Mesothelial cell of epicardium (in vitro differentiated cells): ENCODE measurements around the gene ICA1L. TPM values are rescaled to one million over a fixed set of nuclear protein-coding genes. Genes with fewer than 3 reads are reported as not detected.
A peak's percentile ranks its signal among the peaks of the same experiment; 100 is the strongest.

Experiments
- DNase-seq, 2 experiments: peaks; one replicate each; pipeline ENCODE4 v3.0.0; 2021; ENCODE audit warnings: low spot score in 2 of 2; ENCODE audit not compliant: unreplicated experiment in 2 of 2
- H3K27ac Mint-ChIP-seq: 2 replicates; pipeline ENCODE4 v1.8.0; 2021; ENCODE audit warnings: mixed read lengths
- H3K27me3 Mint-ChIP-seq: 2 replicates; pipeline ENCODE4 v1.8.0; 2021; ENCODE audit warnings: low read depth, mixed read lengths
- H3K36me3 Mint-ChIP-seq: 2 replicates; pipeline ENCODE4 v1.8.0; 2021; ENCODE audit warnings: mixed read lengths
- H3K4me1 Mint-ChIP-seq: 2 replicates; pipeline ENCODE4 v1.8.0; 2021; ENCODE audit warnings: mixed read lengths
- H3K4me3 Mint-ChIP-seq: 2 replicates; pipeline ENCODE4 v1.8.0; 2021; ENCODE audit warnings: mild to moderate bottlenecking, moderate library complexity, mixed read lengths
- H3K9me3 Mint-ChIP-seq: 2 replicates; pipeline ENCODE4 v1.8.0; 2021; ENCODE audit warnings: mixed read lengths
- CTCF ChIP-seq: fragments of 200-600 bp; sonication (generic); IDR thresholded peaks from one replicate; pipeline ENCODE4 v1.5.0; 2021; ENCODE audit warnings: antibody characterized with exemption; ENCODE audit not compliant: unreplicated experiment
- total RNA-seq: library from RNA; stranded (reverse); gene quantifications from 3 replicates; pipeline ENCODE4 v1.2.1, GENCODE V29; 2021

The ICA1L gene
- total RNA-seq, 1 donor from 2014 or later = 11.8 TPM

- Mint-ChIP-seq H3K4me3 (no peak overlapping the region), H3K4me1 (peaks cover 7% of the 10 kb centered on the region), H3K27me3 (no peaks in the 10 kb centered on the region), H3K36me3 (peaks cover 61% of the 10 kb centered on the region), H3K27ac (peak overlapping the region; percentile 61), H3K9me3 (peaks cover 11% of the 10 kb centered on the region)
- DNase-seq = no peak
- TF ChIP-seq CTCF = no peak
Observed at GRCh38 chr2:202758128-202758527, 113.4 kb downstream of the ICA1L start.

- TF ChIP-seq CTCF = no peak
- DNase-seq = no peak
- peaks cover 7% of the 10 kb centered on the region for H3K4me1 Mint-ChIP-seq
- H3K27ac Mint-ChIP-seq = no peak overlapping the region
- peaks cover 14% of the 10 kb centered on the region for H3K9me3 Mint-ChIP-seq
- peaks cover 61% of the 10 kb centered on the region for H3K36me3 Mint-ChIP-seq
- H3K27me3 Mint-ChIP-seq = no peaks in the 10 kb centered on the region
- no peak overlapping the region for H3K4me3 Mint-ChIP-seq
Observed at GRCh38 chr2:202757339-202757738, 114.2 kb downstream of the ICA1L start.

GRCh38 chr2:202756598-202756997, 115.0 kb downstream of the ICA1L start:
- peaks cover 7% of the 10 kb centered on the region for H3K4me1 Mint-ChIP-seq
- no peak overlapping the region for H3K27ac Mint-ChIP-seq
- peaks cover 14% of the 10 kb centered on the region for H3K9me3 Mint-ChIP-seq
- H3K4me3 Mint-ChIP-seq = no peak overlapping the region
- H3K36me3 Mint-ChIP-seq = peaks cover 57% of the 10 kb centered on the region
- no peak for TF ChIP-seq CTCF
- H3K27me3 Mint-ChIP-seq = no peaks in the 10 kb centered on the region
- no peak for DNase-seq

- Mint-ChIP-seq H3K9me3 (peaks cover 14% of the 10 kb centered on the region), H3K36me3 (peaks cover 47% of the 10 kb centered on the region), H3K27ac (peak overlapping the region; percentile 34), H3K27me3 (no peaks in the 10 kb centered on the region), H3K4me1 (peaks cover 7% of the 10 kb centered on the region), H3K4me3 (no peak overlapping the region)
- DNase-seq = no peak
- no peak for TF ChIP-seq CTCF
Observed at GRCh38 chr2:202754936-202755335, 116.6 kb downstream of the ICA1L start.

- Mint-ChIP-seq H3K27me3 (no peaks in the 10 kb centered on the region), H3K4me3 (no peak overlapping the region), H3K27ac (peak overlapping the region; percentile 50), H3K9me3 (peaks cover 25% of the 10 kb centered on the region), H3K36me3 (peaks cover 33% of the 10 kb centered on the region), H3K4me1 (peaks cover 3% of the 10 kb centered on the region)
- no peak for DNase-seq
- no peak for TF ChIP-seq CTCF
Observed at GRCh38 chr2:202752071-202752470, 119.5 kb downstream of the ICA1L start.
